Myometrial cell (primary cell): ENCODE data around the gene B3GNT5. TPM values are rescaled to one million over a fixed set of nuclear protein-coding genes. Genes with fewer than 3 reads are reported as not detected.

ENCODE experiments used
- total RNA-seq: library from RNA; depleted of rRNA; stranded (reverse); fragments of >200 nt; gene quantifications from 2 replicates; pipeline ENCODE4 v1.2.3, GENCODE V29; 2015

The B3GNT5 gene
- 28.9 and 31.4 TPM in 2 replicates for total RNA-seq

GRCh38 chr3:183252973-183253527 lies at the start of gene B3GNT5:
TSS of gene B3GNT5 (plus strand) at chr3:183253253. CDS start at chr3:183269799, 16,546 bp downstream.

Other genes starting within 250 kb of the B3GNT5 start
- gene MCCC1, start 153.8 kb upstream of the B3GNT5 start, total RNA-seq: 18.4 and 26.5 TPM in 2 replicates
- under 0.01 and 0.89 TPM in 2 replicates for gene LAMP3, start 90.5 kb upstream of the B3GNT5 start, total RNA-seq
- gene MCF2L2, start 175.4 kb downstream of the B3GNT5 start, total RNA-seq: 0.29 and 0.71 TPM in 2 replicates